Measurements from ENCODE around the gene TFIP11.

DNA sequence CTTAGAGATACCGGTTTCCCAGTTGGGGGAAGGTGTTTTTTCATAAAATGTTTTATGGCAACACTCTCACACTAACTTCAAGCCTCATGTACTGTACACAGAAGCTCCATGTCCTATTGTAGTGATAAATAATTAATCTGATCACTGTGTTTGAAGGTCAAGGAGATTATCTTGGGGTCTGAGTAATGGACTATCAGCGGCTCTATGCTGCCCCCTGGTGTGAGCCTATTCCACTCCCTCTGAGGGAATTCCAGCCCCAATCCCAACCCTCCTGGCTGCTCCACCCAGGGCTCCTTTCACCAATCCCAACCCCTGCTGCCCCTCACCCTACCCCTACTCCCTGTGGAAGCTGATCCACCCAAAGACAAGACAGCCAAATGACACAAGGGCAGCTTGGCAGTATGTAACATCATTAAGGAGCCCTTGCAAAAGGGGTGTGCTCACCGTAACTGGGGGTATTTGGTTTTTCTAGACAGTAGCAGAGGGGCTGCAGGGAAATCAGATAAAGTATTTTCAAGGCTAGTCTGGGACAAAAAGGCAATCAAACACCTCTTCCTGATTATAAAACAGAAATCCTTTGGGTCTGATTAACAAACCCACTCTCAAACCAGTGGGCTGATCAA lies 51.0 kb downstream of the TFIP11 start:
- TF ChIP-seq SIN3A (IDR thresholded peaks at IDR 0.05; ENCODE audit: borderline replicate concordance, insufficient read depth, low read length) (no peak), POLR2AphosphoS5 (IDR thresholded peaks at IDR 0.05; ENCODE audit: low read depth, low read length) (no peak), TAF1 (IDR thresholded peaks at IDR 0.05; ENCODE audit: borderline replicate concordance, insufficient read depth, low read length) (no peak)
- TF ChIP-seq, protein P1, sequence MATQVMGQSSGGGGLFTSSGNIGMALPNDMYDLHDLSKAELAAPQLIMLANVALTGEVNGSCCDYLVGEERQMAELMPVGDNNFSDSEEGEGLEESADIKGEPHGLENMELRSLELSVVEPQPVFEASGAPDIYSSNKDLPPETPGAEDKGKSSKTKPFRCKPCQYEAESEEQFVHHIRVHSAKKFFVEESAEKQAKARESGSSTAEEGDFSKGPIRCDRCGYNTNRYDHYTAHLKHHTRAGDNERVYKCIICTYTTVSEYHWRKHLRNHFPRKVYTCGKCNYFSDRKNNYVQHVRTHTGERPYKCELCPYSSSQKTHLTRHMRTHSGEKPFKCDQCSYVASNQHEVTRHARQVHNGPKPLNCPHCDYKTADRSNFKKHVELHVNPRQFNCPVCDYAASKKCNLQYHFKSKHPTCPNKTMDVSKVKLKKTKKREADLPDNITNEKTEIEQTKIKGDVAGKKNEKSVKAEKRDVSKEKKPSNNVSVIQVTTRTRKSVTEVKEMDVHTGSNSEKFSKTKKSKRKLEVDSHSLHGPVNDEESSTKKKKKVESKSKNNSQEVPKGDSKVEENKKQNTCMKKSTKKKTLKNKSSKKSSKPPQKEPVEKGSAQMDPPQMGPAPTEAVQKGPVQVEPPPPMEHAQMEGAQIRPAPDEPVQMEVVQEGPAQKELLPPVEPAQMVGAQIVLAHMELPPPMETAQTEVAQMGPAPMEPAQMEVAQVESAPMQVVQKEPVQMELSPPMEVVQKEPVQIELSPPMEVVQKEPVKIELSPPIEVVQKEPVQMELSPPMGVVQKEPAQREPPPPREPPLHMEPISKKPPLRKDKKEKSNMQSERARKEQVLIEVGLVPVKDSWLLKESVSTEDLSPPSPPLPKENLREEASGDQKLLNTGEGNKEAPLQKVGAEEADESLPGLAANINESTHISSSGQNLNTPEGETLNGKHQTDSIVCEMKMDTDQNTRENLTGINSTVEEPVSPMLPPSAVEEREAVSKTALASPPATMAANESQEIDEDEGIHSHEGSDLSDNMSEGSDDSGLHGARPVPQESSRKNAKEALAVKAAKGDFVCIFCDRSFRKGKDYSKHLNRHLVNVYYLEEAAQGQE (IDR thresholded peaks at IDR 0.05; ENCODE audit: insufficient read depth in 1 of 2, low read depth in 2 of 2, low read length in 2 of 2) = no peak

Measured in PFSK-1 (cell line).